ENCODE data around the gene CTSO.

- TF ChIP-seq CTCF (IDR thresholded peaks at IDR 0.05) = no peak
- no peak for TF ChIP-seq POLR2AphosphoS5 (IDR thresholded peaks at IDR 0.05; ENCODE audit: insufficient read depth in 1 of 2, low read depth in 1 of 2)
- no peak for TF ChIP-seq POLR2A (IDR thresholded peaks at IDR 0.05)
Measured at GRCh38 chr4:155959417-155959816, 5.8 kb upstream of the CTSO start.
